Neural cell (in vitro differentiated cells): ENCODE data around the gene XIAP. TPM values are rescaled to one million over a fixed set of nuclear protein-coding genes. Genes with fewer than 3 reads are reported as not detected.
"Not testable (repeated sequence)": the region's sequence is repeated elsewhere in the genome, so short reads cannot be mapped to it uniquely, and the experiment has no call there.

Source experiments
- H2AFZ ChIP-seq: fragments of 200-600, 300-800 bp; sonication (generic), shearing (Covaris generic); 2 replicates; pipeline ENCODE4 v1.6.0; 2014; ENCODE audit warnings: low read depth, mild to moderate bottlenecking, antibody characterized with exemption, low read length, moderate library complexity
- H3F3A ChIP-seq: fragments of 200-600 bp; shearing (Covaris generic); 2 replicates; pipeline ENCODE4 v1.6.1; 2016; ENCODE audit warnings: mild to moderate bottlenecking, moderate library complexity, mixed read lengths, antibody characterized with exemption, low read length; ENCODE audit not compliant: insufficient read depth, poor library complexity, severe bottlenecking
- H3K27ac ChIP-seq: fragments of 200-600, 300-800 bp; sonication (generic), shearing (Covaris generic); 2 replicates; pipeline ENCODE4 v1.5.1; 2014; ENCODE audit warnings: mild to moderate bottlenecking, low read length, moderate library complexity
- H3K27me3 ChIP-seq: fragments of 300-800, 200-600 bp; sonication (generic), shearing (Covaris generic); 2 replicates; pipeline ENCODE4 v1.6.0; 2014; ENCODE audit warnings: mild to moderate bottlenecking, low read depth, low read length, moderate library complexity; ENCODE audit not compliant: insufficient read depth
- H3K36me3 ChIP-seq: fragments of 300-800, 200-600 bp; sonication (generic), shearing (Covaris generic); 2 replicates; pipeline ENCODE4 v1.5.1; 2014; ENCODE audit warnings: mild to moderate bottlenecking, antibody characterized with exemption, low read length, moderate library complexity; ENCODE audit not compliant: insufficient read depth
- H3K4me2 ChIP-seq: fragments of 300-800, 200-600 bp; sonication (generic), shearing (Covaris generic); 2 replicates; pipeline ENCODE4 v1.6.0; 2014; ENCODE audit warnings: mild to moderate bottlenecking, low read length
- H3K4me3 ChIP-seq: fragments of 300-800, 200-600 bp; sonication (generic), shearing (Covaris generic); 2 replicates; pipeline ENCODE4 v1.5.1; 2014; ENCODE audit warnings: mild to moderate bottlenecking, low read length, moderate library complexity
- H3K79me2 ChIP-seq: fragments of 200-600 bp; shearing (Covaris generic); replicated peaks from 2 replicates; pipeline ENCODE4 v1.6.0; 2014; ENCODE audit warnings: mild to moderate bottlenecking, low read length, moderate library complexity; ENCODE audit not compliant: insufficient read depth
- H3K9ac ChIP-seq: fragments of 300-800, 200-600 bp; sonication (generic), shearing (Covaris generic); 2 replicates; pipeline ENCODE4 v1.6.1; 2016; ENCODE audit warnings: mild to moderate bottlenecking, low read length, mixed read lengths
- H3K9me2 ChIP-seq: fragments of 200-600 bp; shearing (Covaris generic); 2 replicates; pipeline ENCODE4 v1.6.1; 2016; ENCODE audit warnings: mild to moderate bottlenecking, low read length, mixed read lengths; ENCODE audit not compliant: insufficient read depth
- H3K9me3 ChIP-seq: fragments of 200-600, 300-800 bp; sonication (generic), shearing (Covaris generic); 2 replicates; pipeline ENCODE4 v1.6.1; 2016; ENCODE audit warnings: mild to moderate bottlenecking, mixed run types, low read length, moderate library complexity, mixed read lengths
- H4K20me1 ChIP-seq: fragments of 200-600 bp; shearing (Covaris generic); 2 replicates; pipeline ENCODE4 v1.6.1; 2016; ENCODE audit warnings: mild to moderate bottlenecking, mixed run types; ENCODE audit not compliant: insufficient read depth
- EP300 ChIP-seq: fragments of 450-650 bp; conservative IDR thresholded peaks from 2 replicates; pipeline ENCODE4 v1.6.1; 2014; ENCODE audit warnings: antibody characterized with exemption, mild to moderate bottlenecking, moderate library complexity; ENCODE audit not compliant: poor library complexity, severe bottlenecking
- EZH2 ChIP-seq: fragments of 200-600, 300-800 bp; shearing (Covaris generic), sonication (generic); IDR thresholded peaks from 2 replicates; pipeline ENCODE4 v1.6.1; 2014; ENCODE audit warnings: antibody characterized with exemption, low read length, borderline replicate concordance, mild to moderate bottlenecking; ENCODE audit not compliant: insufficient read depth, poor library complexity, severe bottlenecking
- MXI1 ChIP-seq: fragments of 450-650 bp; conservative IDR thresholded peaks from 2 replicates; pipeline ENCODE4 v1.6.1; 2014; ENCODE audit warnings: antibody characterized with exemption, mild to moderate bottlenecking; ENCODE audit not compliant: poor library complexity, severe bottlenecking
- POLR2AphosphoS5 ChIP-seq: IDR thresholded peaks from 2 replicates; pipeline ENCODE4 v1.6.1; 2012
- RAD21 ChIP-seq: fragments of 450-650 bp; conservative IDR thresholded peaks from 2 replicates; pipeline ENCODE4 v1.6.1; 2014; ENCODE audit warnings: antibody characterized with exemption, mild to moderate bottlenecking, moderate library complexity
- REST ChIP-seq: IDR thresholded peaks from 2 replicates; pipeline ENCODE4 v1.6.1; 2012; ENCODE audit warnings: borderline replicate concordance
- SMC3 ChIP-seq: fragments of 450-650 bp; conservative IDR thresholded peaks from 2 replicates; pipeline ENCODE4 v1.6.1; 2014; ENCODE audit warnings: antibody characterized with exemption, mild to moderate bottlenecking, moderate library complexity; ENCODE audit not compliant: poor library complexity
- TAF1 ChIP-seq: IDR thresholded peaks from 2 replicates; pipeline ENCODE4 v1.6.1; 2012; ENCODE audit warnings: low read depth
- polyA plus RNA-seq: library from polyadenylated mRNA; depleted of rRNA; stranded (reverse); fragments of >200 nt; gene quantifications from 2 replicates; pipeline ENCODE4 v1.2.3, GENCODE V29; 2014
- TF ChIP-seq, protein P1 (sequence below): fragments of 450-650 bp; IDR thresholded peaks from 2 replicates; pipeline ENCODE4 v1.5.1; 2014; ENCODE audit warnings: antibody characterized with exemption, mild to moderate bottlenecking, moderate library complexity; ENCODE audit not compliant: poor library complexity, severe bottlenecking

XIAP gene
- polyA plus RNA-seq, 1 donor from 2014 or later: 26.6 TPM

- no peak overlapping the region for H3K9ac ChIP-seq
- no peaks in the 10 kb centered on the region for H3K27me3 ChIP-seq
- no peaks in the 10 kb centered on the region for H3K9me3 ChIP-seq
- H3K4me3 ChIP-seq: no peak overlapping the region
- no peaks in the 10 kb centered on the region for H3F3A ChIP-seq
- H2AFZ ChIP-seq: no peak overlapping the region
- no peaks in the 10 kb centered on the region for H4K20me1 ChIP-seq
- no peaks in the 10 kb centered on the region for H3K36me3 ChIP-seq
- no peaks in the 10 kb centered on the region for H3K9me2 ChIP-seq
- H3K27ac ChIP-seq: no peak overlapping the region
- no peaks in the 10 kb centered on the region for H3K79me2 ChIP-seq
- TF ChIP-seq SMC3: no peak
- no peak for TF ChIP-seq TAF1
- no peak for TF ChIP-seq REST
- H3K4me2 ChIP-seq: no peak overlapping the region
Observed at GRCh38 chrX:123835661-123836371, 24.0 kb upstream of the XIAP start.

- H2AFZ ChIP-seq, H3K36me3 ChIP-seq, H3K9me2 ChIP-seq, H4K20me1 ChIP-seq, H3K27me3 ChIP-seq, H3K9me3 ChIP-seq, H3K4me3 ChIP-seq, H3K79me2 ChIP-seq, H3F3A ChIP-seq, H3K9ac ChIP-seq, H3K27ac ChIP-seq, H3K4me2 ChIP-seq: not testable (repeated sequence)
Observed at GRCh38 chrX:123845129-123845528, 14.7 kb upstream of the XIAP start.

DNA sequence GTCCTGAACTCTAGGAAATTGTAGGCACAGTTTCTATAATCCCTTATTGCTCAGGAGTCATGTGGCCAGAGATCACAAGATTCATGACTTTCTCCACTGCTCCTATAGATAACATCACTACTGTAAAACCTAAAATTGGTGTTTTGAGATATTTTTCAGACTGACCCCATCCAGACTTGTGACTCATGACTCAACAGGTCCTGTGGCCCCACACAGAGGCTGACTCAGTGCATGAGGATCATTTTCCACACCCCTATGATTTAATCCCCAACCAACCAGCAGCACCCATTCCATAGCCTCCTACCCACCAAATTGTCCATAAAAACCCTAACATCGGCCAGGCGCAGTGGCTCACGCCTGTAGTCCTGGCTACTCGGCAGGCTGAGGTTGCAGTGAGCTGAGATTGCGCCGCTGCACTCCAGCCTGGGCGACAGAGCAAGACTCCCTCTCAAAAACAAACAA lies 13.2 kb upstream of the XIAP start:
- no peaks in the 10 kb centered on the region for H3F3A ChIP-seq
- no peak overlapping the region for H3K27ac ChIP-seq
- no peak overlapping the region for H3K9ac ChIP-seq
- no peak overlapping the region for H3K4me3 ChIP-seq
- no peaks in the 10 kb centered on the region for H3K36me3 ChIP-seq
- H2AFZ ChIP-seq: no peak overlapping the region
- no peaks in the 10 kb centered on the region for H3K9me3 ChIP-seq
- no peak for TF ChIP-seq SMC3
- no peak for TF ChIP-seq REST
- no peak for TF ChIP-seq RAD21
- TF ChIP-seq, protein P1, sequence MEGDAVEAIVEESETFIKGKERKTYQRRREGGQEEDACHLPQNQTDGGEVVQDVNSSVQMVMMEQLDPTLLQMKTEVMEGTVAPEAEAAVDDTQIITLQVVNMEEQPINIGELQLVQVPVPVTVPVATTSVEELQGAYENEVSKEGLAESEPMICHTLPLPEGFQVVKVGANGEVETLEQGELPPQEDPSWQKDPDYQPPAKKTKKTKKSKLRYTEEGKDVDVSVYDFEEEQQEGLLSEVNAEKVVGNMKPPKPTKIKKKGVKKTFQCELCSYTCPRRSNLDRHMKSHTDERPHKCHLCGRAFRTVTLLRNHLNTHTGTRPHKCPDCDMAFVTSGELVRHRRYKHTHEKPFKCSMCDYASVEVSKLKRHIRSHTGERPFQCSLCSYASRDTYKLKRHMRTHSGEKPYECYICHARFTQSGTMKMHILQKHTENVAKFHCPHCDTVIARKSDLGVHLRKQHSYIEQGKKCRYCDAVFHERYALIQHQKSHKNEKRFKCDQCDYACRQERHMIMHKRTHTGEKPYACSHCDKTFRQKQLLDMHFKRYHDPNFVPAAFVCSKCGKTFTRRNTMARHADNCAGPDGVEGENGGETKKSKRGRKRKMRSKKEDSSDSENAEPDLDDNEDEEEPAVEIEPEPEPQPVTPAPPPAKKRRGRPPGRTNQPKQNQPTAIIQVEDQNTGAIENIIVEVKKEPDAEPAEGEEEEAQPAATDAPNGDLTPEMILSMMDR: no peak
- no peak for TF ChIP-seq EP300
- TF ChIP-seq POLR2AphosphoS5: no peak
- no peak for TF ChIP-seq MXI1
- TF ChIP-seq TAF1: no peak
- TF ChIP-seq EZH2: no peak
- H3K27me3 ChIP-seq: no peaks in the 10 kb centered on the region
- H3K4me2 ChIP-seq: no peak overlapping the region
- H4K20me1 ChIP-seq: no peaks in the 10 kb centered on the region
- H3K9me2 ChIP-seq: no peaks in the 10 kb centered on the region
- no peaks in the 10 kb centered on the region for H3K79me2 ChIP-seq
